Fibroblast of skin of scalp (primary cell): ENCODE results near the gene CHID1.

Experiments
- DNase-seq: peaks from one replicate; pipeline ENCODE4 v3.0.0-alpha.2; 2013

The CHID1 gene

DNA sequence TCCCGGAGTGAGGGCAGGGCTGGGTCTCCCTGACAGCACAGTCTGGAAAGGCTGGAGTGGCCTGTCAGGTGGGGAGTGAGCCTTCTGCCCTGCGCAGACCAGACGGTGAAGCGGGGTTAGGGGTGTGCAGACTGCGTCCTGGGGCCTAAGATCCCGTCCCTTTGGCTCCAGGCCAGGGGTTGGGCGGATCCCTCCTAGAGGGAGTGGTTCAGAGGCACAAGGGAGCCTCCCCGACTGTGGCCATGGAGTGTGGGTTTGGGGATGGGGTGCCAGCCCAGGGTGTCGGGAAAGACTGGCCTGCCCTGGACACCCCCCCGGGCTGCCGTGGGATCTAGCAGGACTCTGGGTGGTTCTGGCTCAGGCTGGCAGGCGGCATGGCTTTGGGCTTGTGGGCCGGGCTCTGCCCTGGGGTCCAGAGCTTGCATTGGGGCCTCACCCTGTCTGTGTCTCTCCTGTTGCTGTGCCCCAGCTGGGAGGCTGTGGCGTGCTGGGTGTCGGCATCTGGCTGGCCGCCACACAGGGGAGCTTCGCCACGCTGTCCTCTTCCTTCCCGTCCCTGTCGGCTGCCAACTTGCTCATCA, 48.4 kb downstream of the CHID1 start:
- no peak for DNase-seq

- no peak for DNase-seq
Measured at GRCh38 chr11:861105-861479, 49.5 kb downstream of the CHID1 start.

GRCh38 chr11:860234-861104, 50.1 kb downstream of the CHID1 start:
- DNase-seq, result no peak

GRCh38 chr11:859394-860131, 51.0 kb downstream of the CHID1 start:
- DNase-seq, result peak; percentile 73

GRCh38 chr11:858762-859339, 51.8 kb downstream of the CHID1 start:
- DNase-seq, result no peak

DNA sequence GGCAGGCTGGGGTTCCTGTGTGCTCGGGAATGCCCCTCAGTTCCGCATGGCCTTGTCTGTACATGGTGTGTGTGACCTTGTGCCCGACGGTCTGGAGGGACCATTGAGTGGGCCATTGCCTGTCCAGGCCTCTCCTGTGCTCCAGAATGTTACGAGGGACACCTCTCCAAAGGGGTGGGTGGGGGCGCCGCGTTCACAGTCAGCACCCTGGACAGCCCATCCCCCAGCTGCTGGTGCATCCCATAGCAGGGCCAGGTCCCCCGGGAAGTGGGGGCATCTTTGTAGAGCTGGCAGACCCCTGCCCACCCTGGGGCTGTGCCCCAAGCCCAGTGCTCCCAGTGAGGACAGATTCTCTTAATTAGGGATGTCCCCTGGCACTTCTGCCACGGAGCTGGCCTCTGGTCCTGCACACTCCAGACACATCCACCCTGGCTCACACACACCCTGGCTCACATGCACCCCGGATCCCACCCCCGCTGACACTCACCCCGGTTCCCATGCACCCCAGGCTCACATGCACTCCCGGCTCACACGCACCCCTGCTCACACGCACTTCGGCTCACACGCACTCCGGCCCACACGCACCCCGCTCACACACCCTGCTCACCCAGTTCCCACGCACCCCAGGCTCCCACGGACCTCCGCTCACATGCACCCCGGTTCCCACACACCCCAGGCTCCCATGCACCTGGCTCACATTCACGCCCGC, 52.4 kb downstream of the CHID1 start:
- no peak for DNase-seq

DNA sequence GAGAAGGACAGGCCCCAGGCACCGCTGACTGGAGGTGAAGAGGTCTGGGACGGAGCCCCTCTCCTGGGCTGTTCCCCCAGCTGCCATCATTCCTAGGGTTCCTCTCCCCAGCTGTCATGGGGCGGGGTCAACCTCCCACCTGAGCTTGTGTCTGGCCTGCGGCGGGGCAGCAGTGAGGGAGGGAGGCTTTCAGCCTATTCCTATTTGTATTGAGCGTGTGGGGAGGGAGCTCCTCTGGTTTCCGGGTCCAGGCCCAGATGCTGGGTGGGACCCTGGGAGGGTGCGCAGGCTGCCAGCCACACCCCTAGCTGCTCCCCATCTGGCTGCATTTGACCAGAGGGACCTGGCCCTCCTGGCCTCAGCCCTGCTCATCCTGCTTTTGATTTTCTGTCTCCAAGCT, 54.2 kb downstream of the CHID1 start:
- DNase-seq, result no peak

DNA sequence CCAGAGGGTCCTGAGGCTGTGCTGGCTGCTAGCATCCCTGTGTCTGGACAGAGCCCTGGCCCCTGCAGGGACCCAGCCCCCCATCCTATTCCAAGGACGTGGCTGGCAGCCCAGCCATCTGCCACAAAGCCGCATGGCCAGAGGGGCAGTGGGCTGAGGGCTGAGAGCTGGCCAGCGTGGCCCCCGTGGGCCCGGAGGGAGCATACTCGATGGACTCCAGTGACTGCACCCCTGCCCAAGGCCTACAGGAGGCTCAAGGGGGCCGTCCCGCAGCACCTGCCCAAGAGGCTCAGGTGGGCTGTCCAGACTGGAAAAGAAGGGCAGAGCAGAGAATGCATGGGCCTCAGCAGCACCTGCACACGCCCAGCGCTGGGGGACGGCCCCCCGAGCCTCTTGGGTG, 54.8 kb downstream of the CHID1 start:
- no peak for DNase-seq

- DNase-seq, result no peak
Measured at GRCh38 chr11:855330-855674, 55.3 kb downstream of the CHID1 start.

GRCh38 chr11:854601-855329, 55.8 kb downstream of the CHID1 start:
- no peak for DNase-seq

DNA sequence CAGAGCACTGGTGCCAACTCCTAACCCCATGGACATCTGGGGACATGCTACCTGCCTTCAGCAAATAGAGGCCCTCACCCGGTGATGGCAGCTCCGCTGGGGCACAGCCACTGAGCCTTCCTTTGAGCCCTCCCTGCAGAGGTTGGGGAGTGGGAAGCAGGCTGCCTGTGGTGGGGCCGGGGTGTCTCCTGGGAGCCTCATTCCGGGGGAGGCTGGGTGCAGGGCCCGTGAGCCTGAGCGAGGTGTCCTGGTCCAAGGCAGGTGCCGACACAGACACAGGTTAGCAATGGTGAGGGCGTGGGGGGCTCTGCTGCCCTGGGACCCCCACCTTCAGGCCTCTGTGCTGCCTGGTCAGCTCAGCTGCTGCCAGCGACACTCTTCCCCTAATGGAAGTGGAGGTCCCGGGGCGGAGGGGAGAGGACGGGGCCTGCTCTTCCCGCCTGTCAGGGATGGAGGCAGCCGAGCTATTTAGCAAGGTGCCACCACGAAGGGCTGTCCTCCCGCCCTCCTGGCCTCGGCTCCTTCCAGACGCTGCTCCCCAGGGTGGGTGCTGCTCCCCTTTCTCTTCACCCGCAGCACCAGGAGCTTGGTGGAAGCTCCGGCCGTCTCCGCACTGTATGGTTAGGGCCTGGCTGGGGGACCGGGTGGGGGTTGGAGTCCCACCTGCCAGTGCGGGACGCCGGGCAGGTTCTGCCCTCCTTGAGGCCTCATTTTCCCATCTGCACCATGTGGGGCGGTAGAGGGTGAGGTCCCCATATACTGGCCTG, 56.7 kb downstream of the CHID1 start:
- no peak for DNase-seq

DNA sequence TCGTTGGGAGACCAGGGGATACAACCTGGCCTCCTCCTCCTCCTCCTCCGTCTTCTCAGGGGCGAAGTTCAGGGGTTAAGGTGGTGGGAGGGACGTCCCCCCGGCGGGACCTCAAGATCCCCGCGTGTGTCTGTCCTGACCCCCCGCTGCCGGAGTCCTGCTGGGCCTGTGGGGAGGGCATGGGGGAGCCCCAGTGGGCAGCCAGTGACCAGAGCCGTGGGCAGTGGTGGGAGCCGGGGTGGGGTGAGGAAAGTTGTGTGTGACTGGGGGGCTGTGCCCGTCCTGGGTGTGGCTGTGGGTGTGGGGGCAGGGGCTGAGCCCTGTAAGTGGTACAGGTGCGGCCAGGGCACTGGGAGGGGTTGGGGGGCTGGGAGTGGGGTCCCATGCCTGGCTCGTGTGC, 57.8 kb downstream of the CHID1 start:
- DNase-seq, result no peak

GRCh38 chr11:850775-851763, 59.5 kb downstream of the CHID1 start:
- DNase-seq, result no peak

GRCh38 chr11:849951-850774, 60.4 kb downstream of the CHID1 start:
- DNase-seq, result no peak

DNA sequence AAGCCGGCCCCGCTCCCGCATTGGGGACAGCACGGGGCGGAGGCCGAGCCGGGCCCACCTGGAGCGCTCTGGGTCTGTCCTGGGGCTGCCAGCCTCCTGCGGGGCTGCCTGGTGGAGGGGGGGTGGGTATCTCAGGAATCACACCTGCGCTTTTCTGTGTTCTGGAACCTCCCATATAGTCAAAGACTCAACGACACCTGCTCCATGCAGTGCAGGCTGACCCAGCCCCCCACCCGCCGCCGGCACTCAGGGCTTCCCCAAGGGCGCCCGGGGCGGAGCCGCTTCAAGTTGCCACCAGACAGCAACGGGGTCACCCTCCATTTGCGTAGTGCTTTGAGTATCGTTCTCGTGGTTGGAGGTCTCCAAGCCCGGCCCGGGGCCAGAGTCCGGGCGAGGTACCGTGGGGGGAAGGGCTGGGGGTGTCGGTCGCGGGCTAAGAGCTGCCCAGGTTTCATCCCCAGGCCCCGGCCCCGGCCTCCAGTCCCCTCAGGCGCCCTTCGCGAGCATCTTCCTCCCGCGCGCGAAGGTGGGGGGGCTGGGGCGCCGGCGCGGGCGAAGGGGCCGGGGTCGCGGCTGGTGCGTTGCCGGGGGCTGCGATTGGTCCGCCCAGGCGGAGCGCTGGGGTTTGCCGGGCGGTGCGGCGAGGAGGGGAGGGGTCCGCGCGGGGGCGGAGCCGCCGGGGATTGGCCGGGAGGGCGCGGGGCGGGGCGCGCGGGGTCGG, 61.3 kb downstream of the CHID1 start:
- DNase-seq, result no peak

DNA sequence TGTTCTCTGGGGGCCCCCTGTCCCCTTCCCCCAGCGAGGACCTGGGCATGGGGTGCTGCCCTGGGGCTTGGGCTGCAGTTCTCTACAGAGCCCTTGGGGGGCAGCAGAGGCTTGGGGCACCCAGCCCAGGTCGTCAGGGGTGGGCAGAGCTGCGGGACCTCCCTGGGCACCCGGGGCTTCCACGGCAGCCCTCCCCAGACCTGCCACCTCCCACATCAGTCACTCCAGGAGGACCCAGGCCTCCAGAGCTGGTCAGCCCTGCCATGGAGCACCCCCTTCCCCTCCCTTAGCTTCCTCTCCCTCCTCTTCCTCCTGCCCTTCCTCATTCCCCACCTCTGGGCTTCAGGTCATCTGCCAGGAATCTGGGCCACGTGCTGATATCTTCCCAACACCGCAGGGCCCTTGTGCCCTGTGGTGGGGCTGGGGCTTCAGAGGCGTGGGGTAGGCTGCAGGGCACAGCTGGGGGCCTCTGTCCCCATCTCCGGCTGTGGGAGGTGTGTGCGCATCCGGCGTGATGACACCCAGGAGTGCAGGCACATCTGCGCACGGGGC, 62.2 kb downstream of the CHID1 start:
- peak; percentile 37 for DNase-seq

- no peak for DNase-seq
Measured at GRCh38 chr11:847876-848275, 62.7 kb downstream of the CHID1 start.

DNA sequence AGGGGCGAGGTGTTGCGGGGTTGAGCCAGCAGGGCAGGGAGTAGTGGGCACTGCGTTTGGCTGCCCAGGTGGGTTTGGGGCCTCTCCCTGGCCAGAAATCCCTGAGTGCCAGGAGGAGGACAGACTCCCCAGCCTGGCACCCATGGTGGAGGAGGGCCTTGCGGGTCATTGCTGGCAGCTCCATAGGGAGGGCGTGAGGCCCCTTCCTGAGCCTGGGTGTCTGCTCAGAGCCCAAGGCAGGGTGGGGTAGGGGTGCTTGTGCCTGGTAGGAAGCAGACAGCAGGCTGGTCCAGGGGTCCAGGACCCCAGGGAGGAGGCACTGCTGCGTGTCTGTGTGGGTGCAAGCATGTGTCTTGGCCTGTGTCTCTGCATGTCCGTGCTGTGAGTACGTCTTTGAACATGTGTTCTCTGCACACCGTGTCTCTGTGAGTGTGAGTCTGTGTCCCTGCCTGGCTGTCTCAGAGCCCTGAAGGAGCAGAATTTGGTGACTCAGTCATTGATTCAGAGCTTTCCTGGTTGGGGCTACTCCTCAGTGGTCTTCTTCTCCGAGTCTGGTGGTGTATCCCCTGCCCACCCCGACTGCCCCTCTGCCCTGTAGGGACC, 64.0 kb downstream of the CHID1 start:
- DNase-seq, result peak; percentile 31
